ENCODE data around the gene CCL3. TPM values are rescaled to one million over a fixed set of nuclear protein-coding genes. Genes with fewer than 3 reads are reported as not detected.

The CCL3 gene
- total RNA-seq, 1 experiment from 2014 or later = not detected

DNA sequence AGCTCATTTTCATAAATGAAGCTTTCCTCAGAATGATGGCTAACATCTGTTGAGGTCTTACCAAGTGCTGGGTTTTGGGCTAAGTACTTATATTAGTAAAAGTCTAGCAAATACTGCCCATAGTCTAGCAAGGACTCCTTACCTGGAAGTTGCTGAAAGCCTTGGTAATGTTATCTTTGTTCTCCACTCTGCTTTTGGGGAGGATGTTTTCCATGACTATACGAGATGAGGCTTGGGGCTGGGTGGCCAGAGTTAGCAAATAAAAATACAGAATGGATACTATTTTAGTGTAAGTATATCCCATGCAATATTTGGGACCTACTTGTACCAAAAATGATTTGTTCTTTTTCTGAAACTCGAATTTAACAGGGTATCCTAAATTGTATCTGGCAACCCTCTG, 18.2 kb downstream of the CCL3 start:
- no TSS peak for BruUV-seq (replicated peaks)
- no peaks in the 10 kb centered on the region for H3K9me2 ChIP-seq (replicated peaks; ENCODE audit: low read length)
- no peaks in the 10 kb centered on the region for H3K9me3 ChIP-seq (ENCODE audit: low read length)
- no peaks in the 10 kb centered on the region for H3K79me2 ChIP-seq (ENCODE audit: low read length)
- intact Hi-C loops (cut with micrococcal nuclease) = no loop called here
- H3F3A ChIP-seq (ENCODE audit: low read length, unreplicated experiment) = no peaks in the 10 kb centered on the region
- H3K4me1 ChIP-seq (ENCODE audit: insufficient read depth, low read length) = no peaks in the 10 kb centered on the region
- H3K4me2 ChIP-seq (ENCODE audit: low read length) = no peak overlapping the region
- ChIA-PET CTCF (no interaction called here), POLR2A (ENCODE audit: unreplicated experiment) (no interaction called here)
- no peaks in the 10 kb centered on the region for H3K36me3 ChIP-seq (ENCODE audit: low read depth, low read length)
- peaks cover 4% of the 10 kb centered on the region for H3K27me3 ChIP-seq (ENCODE audit: low read length)
- no peak for ATAC-seq
- H3K4me3 ChIP-seq (ENCODE audit: low read length) = no peak overlapping the region
- DNase-seq = no peak
- H3K9ac ChIP-seq (ENCODE audit: low read length) = no peak overlapping the region
- no peak overlapping the region for H2AFZ ChIP-seq (ENCODE audit: low read length)
- H3K27ac ChIP-seq (ENCODE audit: low read length) = no peak overlapping the region
- H4K20me1 ChIP-seq (ENCODE audit: low read length) = no peaks in the 10 kb centered on the region
- TF ChIP-seq CTCF (conservative IDR thresholded peaks at IDR 0.05; ENCODE audit: low read depth, low read length) (no peak), EZH2 (IDR thresholded peaks at IDR 0.05; ENCODE audit: low read length, unreplicated experiment) (no peak), EZH2phosphoT487 (IDR thresholded peaks at IDR 0.05; ENCODE audit: borderline replicate concordance, low read length) (no peak)

- Histone ChIP-seq H3K4me2 (ENCODE audit: low read length) (no peak overlapping the region), H3K4me3 (ENCODE audit: low read length) (no peak overlapping the region), H3K9me2 (replicated peaks; ENCODE audit: low read length) (no peaks in the 10 kb centered on the region), H3K9me3 (ENCODE audit: low read length) (no peaks in the 10 kb centered on the region), H3K27ac (ENCODE audit: low read length) (no peak overlapping the region), H4K20me1 (ENCODE audit: low read length) (no peaks in the 10 kb centered on the region), H3K4me1 (ENCODE audit: insufficient read depth, low read length) (no peaks in the 10 kb centered on the region), H2AFZ (ENCODE audit: low read length) (no peak overlapping the region), H3K9ac (ENCODE audit: low read length) (no peak overlapping the region), H3K36me3 (ENCODE audit: low read depth, low read length) (no peaks in the 10 kb centered on the region), H3K79me2 (ENCODE audit: low read length) (no peaks in the 10 kb centered on the region), H3K27me3 (ENCODE audit: low read length) (peaks cover 8% of the 10 kb centered on the region), H3F3A (ENCODE audit: low read length, unreplicated experiment) (no peaks in the 10 kb centered on the region)
- DNase-seq = no peak
- no peak for ATAC-seq
- CTCF ChIA-PET = no interaction called here
- POLR2A ChIA-PET (ENCODE audit: unreplicated experiment) = no interaction called here
- intact Hi-C loops (cut with micrococcal nuclease) = no loop called here
- BruUV-seq (replicated peaks) = no TSS peak
- no peak for TF ChIP-seq EZH2 (IDR thresholded peaks at IDR 0.05; ENCODE audit: low read length, unreplicated experiment)
- TF ChIP-seq EZH2phosphoT487 (IDR thresholded peaks at IDR 0.05; ENCODE audit: borderline replicate concordance, low read length) = no peak
- no peak for TF ChIP-seq CTCF (conservative IDR thresholded peaks at IDR 0.05; ENCODE audit: low read depth, low read length)
These were observed 19.5 kb downstream of the CCL3 start for GRCh38 chr17:36070427-36070826.

DNA sequence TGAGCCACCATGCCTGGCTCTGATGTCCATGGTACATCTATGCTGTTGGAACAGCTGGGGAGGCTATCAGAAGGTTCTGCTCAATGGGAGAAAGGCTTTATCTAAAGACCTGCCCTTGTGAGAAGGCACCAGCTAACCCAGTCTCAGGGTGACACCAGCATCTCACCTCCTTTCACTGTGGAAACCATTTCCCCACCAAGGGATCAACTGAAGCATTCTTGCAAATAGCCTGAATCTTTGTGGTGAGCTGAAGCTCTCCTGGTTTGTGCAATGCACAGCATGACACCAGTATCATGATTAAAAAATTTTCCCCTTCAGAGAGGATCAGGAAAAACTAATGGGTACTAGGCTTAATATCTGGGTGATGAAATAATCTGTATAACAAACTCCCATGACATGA, 20.8 kb downstream of the CCL3 start:
- H3K9me2 ChIP-seq (replicated peaks; ENCODE audit: low read length) = no peaks in the 10 kb centered on the region
- intact Hi-C loops (cut with micrococcal nuclease) = no loop called here
- H3K9ac ChIP-seq (ENCODE audit: low read length) = no peak overlapping the region
- no peak overlapping the region for H3K4me2 ChIP-seq (ENCODE audit: low read length)
- DNase-seq (no peak), ATAC-seq (no peak)
- H3K9me3 ChIP-seq (ENCODE audit: low read length) = no peaks in the 10 kb centered on the region
- no peaks in the 10 kb centered on the region for H3F3A ChIP-seq (ENCODE audit: low read length, unreplicated experiment)
- no peaks in the 10 kb centered on the region for H3K36me3 ChIP-seq (ENCODE audit: low read depth, low read length)
- no peaks in the 10 kb centered on the region for H3K79me2 ChIP-seq (ENCODE audit: low read length)
- TF ChIP-seq EZH2 (IDR thresholded peaks at IDR 0.05; ENCODE audit: low read length, unreplicated experiment) = no peak
- no peak for TF ChIP-seq EZH2phosphoT487 (IDR thresholded peaks at IDR 0.05; ENCODE audit: borderline replicate concordance, low read length)
- no peak for TF ChIP-seq CTCF (conservative IDR thresholded peaks at IDR 0.05; ENCODE audit: low read depth, low read length)
- H3K4me3 ChIP-seq (ENCODE audit: low read length) = no peak overlapping the region
- no peaks in the 10 kb centered on the region for H3K4me1 ChIP-seq (ENCODE audit: insufficient read depth, low read length)
- ChIA-PET POLR2A (ENCODE audit: unreplicated experiment) (no interaction called here), CTCF (interaction anchor here (0.6 kb wide), 1 partner anchor 97 kb away, joined by 3 read pairs; no protein-coding TSS in a partner anchor)
- H4K20me1 ChIP-seq (ENCODE audit: low read length) = no peaks in the 10 kb centered on the region
- H3K27ac ChIP-seq (ENCODE audit: low read length) = no peak overlapping the region
- H2AFZ ChIP-seq (ENCODE audit: low read length) = no peak overlapping the region
- H3K27me3 ChIP-seq (ENCODE audit: low read length) = peaks cover 4% of the 10 kb centered on the region
- BruUV-seq (replicated peaks) = no TSS peak

Data from PC-3 (cell line).